Endothelial cell of hepatic sinusoid (primary cell): ENCODE results near the gene SLC9A3.
"Not testable (repeated sequence)": the region's sequence is repeated elsewhere in the genome, so short reads cannot be mapped to it uniquely, and the experiment has no call there.

Source experiments
- in situ Hi-C: cut with HindIII; loops from 2 replicates; pipeline ENCODE4 v1.10.0; 2017; ENCODE audit warnings: low sequenced_read_pairs

The SLC9A3 gene

GRCh38 chr5:493758-494157, 30.5 kb downstream of the SLC9A3 start:
- in situ Hi-C loops: no loop called here

- in situ Hi-C loops: no loop called here
Observed at GRCh38 chr5:493119-493701, 31.0 kb downstream of the SLC9A3 start.

- in situ Hi-C loops: no loop called here
Observed at GRCh38 chr5:492314-492893, 31.8 kb downstream of the SLC9A3 start.

- in situ Hi-C loops: no loop called here
Observed at GRCh38 chr5:491856-492155, 32.4 kb downstream of the SLC9A3 start.

GRCh38 chr5:491119-491855, 33.0 kb downstream of the SLC9A3 start:
- in situ Hi-C loops: no loop called here

GRCh38 chr5:490116-491106, 33.8 kb downstream of the SLC9A3 start:
- in situ Hi-C loops: no loop called here

- in situ Hi-C loops: no loop called here
Observed at GRCh38 chr5:489689-490080, 34.6 kb downstream of the SLC9A3 start.

GRCh38 chr5:488744-489688, 35.2 kb downstream of the SLC9A3 start:
- in situ Hi-C loops: no loop called here

- in situ Hi-C loops: no loop called here
Observed at GRCh38 chr5:488241-488640, 36.0 kb downstream of the SLC9A3 start.

- in situ Hi-C loops: not testable (repeated sequence)
Observed at GRCh38 chr5:486597-486996, 37.7 kb downstream of the SLC9A3 start.

GRCh38 chr5:485946-486491, 38.2 kb downstream of the SLC9A3 start:
- in situ Hi-C loops: no loop called here

- in situ Hi-C loops: no loop called here
Observed at GRCh38 chr5:485113-485945, 38.9 kb downstream of the SLC9A3 start.

GRCh38 chr5:484556-484955, 39.7 kb downstream of the SLC9A3 start:
- in situ Hi-C loops: no loop called here

- in situ Hi-C loops: no loop called here
Observed at GRCh38 chr5:483434-484140, 40.7 kb downstream of the SLC9A3 start.

GRCh38 chr5:483011-483410, 41.2 kb downstream of the SLC9A3 start:
- in situ Hi-C loops: no loop called here

- in situ Hi-C loops: no loop called here
Observed at GRCh38 chr5:482506-482905, 41.7 kb downstream of the SLC9A3 start.

GRCh38 chr5:482021-482420, 42.2 kb downstream of the SLC9A3 start:
- in situ Hi-C loops: no loop called here

GRCh38 chr5:481347-481746, 42.9 kb downstream of the SLC9A3 start:
- in situ Hi-C loops: no loop called here
